WTC11 (cell line): ENCODE data around the gene PPP4R4. TPM values are rescaled to one million over a fixed set of nuclear protein-coding genes. Genes with fewer than 3 reads are reported as not detected.

Source experiments
- ATAC-seq: fragments of 200-7000 bp; cut with Tn5 transposase; 2 replicates; pipeline ENCODE4 v1.10.0; 2021; ENCODE audit warnings: mild to moderate bottlenecking, moderate library complexity
- CTCF ChIA-PET: fragments of 300-600 bp; sonication (Branson Sonifier 250); formaldehyde crosslinking; loops from one replicate; lab custom pipeline; 2021; ENCODE audit warnings: antibody characterized with exemption; lab: Charles Lee
- POLR2A ChIA-PET: fragments of 350-600 bp; sonication (Branson Sonifier 250); formaldehyde crosslinking; loops from one replicate; lab custom pipeline; 2021; ENCODE audit warnings: antibody characterized with exemption; lab: Charles Lee
- DNase-seq: peaks from one replicate; pipeline ENCODE4 v3.0.0; 2021; ENCODE audit warnings: low spot score
- H3K27ac Mint-ChIP-seq: 2 replicates; pipeline ENCODE4 v1.8.0; 2021; ENCODE audit warnings: mixed read lengths
- H3K27me3 Mint-ChIP-seq: 2 replicates; pipeline ENCODE4 v1.8.0; 2021; ENCODE audit warnings: low read depth, mild to moderate bottlenecking, moderate library complexity, mixed read lengths
- H3K36me3 Mint-ChIP-seq: 2 replicates; pipeline ENCODE4 v1.8.0; 2021; ENCODE audit warnings: mixed read lengths
- H3K4me1 Mint-ChIP-seq: 2 replicates; pipeline ENCODE4 v1.8.0; 2022; ENCODE audit warnings: mixed read lengths
- H3K4me3 Mint-ChIP-seq: 2 replicates; pipeline ENCODE4 v1.8.0; 2021; ENCODE audit warnings: mild to moderate bottlenecking, moderate library complexity, mixed read lengths
- H3K9me3 Mint-ChIP-seq: 2 replicates; pipeline ENCODE4 v1.8.0; 2021; ENCODE audit warnings: mixed read lengths
- ETV6 ChIP-seq: sonication (generic); formaldehyde crosslinking; IDR thresholded peaks from 2 replicates; pipeline ENCODE4 v1.8.1; 2022; ENCODE audit warnings: mild to moderate bottlenecking, missing genetic modification reagents
- FOXP1 ChIP-seq: sonication (generic); formaldehyde crosslinking; IDR thresholded peaks from 2 replicates; pipeline ENCODE4 v1.8.0; 2022; ENCODE audit warnings: missing genetic modification reagents, mild to moderate bottlenecking, moderate library complexity, borderline replicate concordance
- OVOL2 ChIP-seq: fragments of 250-450 bp; sonication (Bioruptor Pico); IDR thresholded peaks from 2 replicates; pipeline ENCODE4 v1.9.0; 2021; ENCODE audit warnings: mild to moderate bottlenecking, borderline replicate concordance
- USF1 ChIP-seq: sonication (generic); formaldehyde crosslinking; IDR thresholded peaks from 2 replicates; pipeline ENCODE4 v1.8.0; 2022; ENCODE audit warnings: mild to moderate bottlenecking, missing genetic modification reagents
- ZNF532 ChIP-seq: fragments of 250-450 bp; sonication (Bioruptor Pico); IDR thresholded peaks from 2 replicates; pipeline ENCODE4 v1.9.0; 2021; ENCODE audit warnings: mild to moderate bottlenecking, borderline replicate concordance
- total RNA-seq: library from RNA; stranded (reverse); gene quantifications from 3 replicates; pipeline ENCODE4 v1.2.3, GENCODE V29; 2021
- TF ChIP-seq, protein P1 (sequence below): sonication (generic); formaldehyde crosslinking; IDR thresholded peaks from 2 replicates; pipeline ENCODE4 v1.8.0; 2023; ENCODE audit warnings: mild to moderate bottlenecking, missing genetic modification reagents
- TF ChIP-seq, protein P2 (sequence below): fragments of 250-450 bp; sonication (Bioruptor Pico); IDR thresholded peaks from 2 replicates; pipeline ENCODE4 v1.9.0; 2021; ENCODE audit warnings: mild to moderate bottlenecking

Gene PPP4R4
- total RNA-seq, 1 experiment from 2014 or later, result 9.6 TPM

GRCh38 chr14:94170136-94170535 is 4.0 kb upstream of the PPP4R4 start (continued):
- TF ChIP-seq ZNF532 (CRISPR knock-in tag), result no peak
- TF ChIP-seq ETV6 (CRISPR knock-in tag), result no peak

DNA sequence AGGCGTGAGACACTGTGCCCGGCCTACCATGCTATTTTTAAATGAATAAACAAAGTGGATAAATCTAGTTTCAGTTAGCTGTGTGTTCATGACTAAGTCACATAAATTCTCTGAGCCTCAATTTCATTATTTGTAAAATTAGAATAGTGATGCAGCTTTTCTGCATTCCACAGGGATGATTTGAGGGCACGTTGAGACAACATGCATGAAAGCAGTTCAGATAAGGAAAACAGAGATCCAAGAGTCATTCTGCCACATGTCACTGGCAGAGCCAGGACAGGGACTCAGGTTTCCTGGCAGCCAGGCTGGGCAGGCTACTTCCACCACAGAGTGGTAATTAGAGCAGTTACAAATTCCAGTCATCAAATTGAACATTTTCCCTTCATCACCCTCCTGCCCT is 2.9 kb upstream of the PPP4R4 start:
- ATAC-seq, result no peak

More for the DNA sequence above, 2.9 kb upstream of the PPP4R4 start:
- POLR2A ChIA-PET, result no interaction called here
- CTCF ChIA-PET, result interaction anchor here (1.0 to 1.4 kb wide), 4 partner anchors 35 to 201 kb away, joined by 3 to 4 read pairs (median 4); partner anchors contain the start of gene IFI27L2
- Mint-ChIP-seq H3K9me3 (peaks cover 4% of the 10 kb centered on the region; the same call in 1 of the 2 replicates), H3K27ac (no peak overlapping the region), H3K4me1 (peaks cover 15% of the 10 kb centered on the region), H3K36me3 (no peaks in the 10 kb centered on the region), H3K27me3 (peaks cover 39% of the 10 kb centered on the region), H3K4me3 (no peak overlapping the region)
- TF ChIP-seq USF1 (CRISPR knock-in tag) (no peak), OVOL2 (no peak), ZNF532 (CRISPR knock-in tag) (no peak), FOXP1 (CRISPR knock-in tag) (no peak)
- TF ChIP-seq, protein P1, sequence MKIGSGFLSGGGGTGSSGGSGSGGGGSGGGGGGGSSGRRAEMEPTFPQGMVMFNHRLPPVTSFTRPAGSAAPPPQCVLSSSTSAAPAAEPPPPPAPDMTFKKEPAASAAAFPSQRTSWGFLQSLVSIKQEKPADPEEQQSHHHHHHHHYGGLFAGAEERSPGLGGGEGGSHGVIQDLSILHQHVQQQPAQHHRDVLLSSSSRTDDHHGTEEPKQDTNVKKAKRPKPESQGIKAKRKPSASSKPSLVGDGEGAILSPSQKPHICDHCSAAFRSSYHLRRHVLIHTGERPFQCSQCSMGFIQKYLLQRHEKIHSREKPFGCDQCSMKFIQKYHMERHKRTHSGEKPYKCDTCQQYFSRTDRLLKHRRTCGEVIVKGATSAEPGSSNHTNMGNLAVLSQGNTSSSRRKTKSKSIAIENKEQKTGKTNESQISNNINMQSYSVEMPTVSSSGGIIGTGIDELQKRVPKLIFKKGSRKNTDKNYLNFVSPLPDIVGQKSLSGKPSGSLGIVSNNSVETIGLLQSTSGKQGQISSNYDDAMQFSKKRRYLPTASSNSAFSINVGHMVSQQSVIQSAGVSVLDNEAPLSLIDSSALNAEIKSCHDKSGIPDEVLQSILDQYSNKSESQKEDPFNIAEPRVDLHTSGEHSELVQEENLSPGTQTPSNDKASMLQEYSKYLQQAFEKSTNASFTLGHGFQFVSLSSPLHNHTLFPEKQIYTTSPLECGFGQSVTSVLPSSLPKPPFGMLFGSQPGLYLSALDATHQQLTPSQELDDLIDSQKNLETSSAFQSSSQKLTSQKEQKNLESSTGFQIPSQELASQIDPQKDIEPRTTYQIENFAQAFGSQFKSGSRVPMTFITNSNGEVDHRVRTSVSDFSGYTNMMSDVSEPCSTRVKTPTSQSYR, result no peak
- TF ChIP-seq, protein P2, sequence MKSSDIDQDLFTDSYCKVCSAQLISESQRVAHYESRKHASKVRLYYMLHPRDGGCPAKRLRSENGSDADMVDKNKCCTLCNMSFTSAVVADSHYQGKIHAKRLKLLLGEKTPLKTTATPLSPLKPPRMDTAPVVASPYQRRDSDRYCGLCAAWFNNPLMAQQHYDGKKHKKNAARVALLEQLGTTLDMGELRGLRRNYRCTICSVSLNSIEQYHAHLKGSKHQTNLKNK (CRISPR knock-in tag), result no peak
- no peak for DNase-seq
